Neuron (in vitro differentiated cells): ENCODE results near the gene TIRAP.
"Not testable (repeated sequence)": the region's sequence is repeated elsewhere in the genome, so short reads cannot be mapped to it uniquely, and the experiment has no call there.

Experiments
- H2AFZ ChIP-seq: one replicate; pipeline ENCODE4 v1.6.1; 2013; ENCODE audit warnings: low read depth, mild to moderate bottlenecking, inconsistent platforms, low read length, moderate library complexity
- H3K27me3 ChIP-seq: one replicate; pipeline ENCODE4 v1.6.1; 2013; ENCODE audit warnings: low read length; ENCODE audit not compliant: insufficient read depth
- H3K36me3 ChIP-seq: one replicate; pipeline ENCODE4 v1.6.1; 2013; ENCODE audit warnings: low read length; ENCODE audit not compliant: insufficient read depth
- H3K4me1 ChIP-seq: one replicate; pipeline ENCODE4 v1.6.1; 2013; ENCODE audit warnings: low read length; ENCODE audit not compliant: insufficient read depth
- H3K4me3 ChIP-seq: 2 replicates; pipeline ENCODE4 v1.5.1; 2013; ENCODE audit warnings: mild to moderate bottlenecking, low read length, moderate library complexity
- H3K9me3 ChIP-seq: one replicate; pipeline ENCODE4 v1.6.1; 2013; ENCODE audit warnings: low read length

Gene TIRAP, protein sequence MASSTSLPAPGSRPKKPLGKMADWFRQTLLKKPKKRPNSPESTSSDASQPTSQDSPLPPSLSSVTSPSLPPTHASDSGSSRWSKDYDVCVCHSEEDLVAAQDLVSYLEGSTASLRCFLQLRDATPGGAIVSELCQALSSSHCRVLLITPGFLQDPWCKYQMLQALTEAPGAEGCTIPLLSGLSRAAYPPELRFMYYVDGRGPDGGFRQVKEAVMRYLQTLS

DNA sequence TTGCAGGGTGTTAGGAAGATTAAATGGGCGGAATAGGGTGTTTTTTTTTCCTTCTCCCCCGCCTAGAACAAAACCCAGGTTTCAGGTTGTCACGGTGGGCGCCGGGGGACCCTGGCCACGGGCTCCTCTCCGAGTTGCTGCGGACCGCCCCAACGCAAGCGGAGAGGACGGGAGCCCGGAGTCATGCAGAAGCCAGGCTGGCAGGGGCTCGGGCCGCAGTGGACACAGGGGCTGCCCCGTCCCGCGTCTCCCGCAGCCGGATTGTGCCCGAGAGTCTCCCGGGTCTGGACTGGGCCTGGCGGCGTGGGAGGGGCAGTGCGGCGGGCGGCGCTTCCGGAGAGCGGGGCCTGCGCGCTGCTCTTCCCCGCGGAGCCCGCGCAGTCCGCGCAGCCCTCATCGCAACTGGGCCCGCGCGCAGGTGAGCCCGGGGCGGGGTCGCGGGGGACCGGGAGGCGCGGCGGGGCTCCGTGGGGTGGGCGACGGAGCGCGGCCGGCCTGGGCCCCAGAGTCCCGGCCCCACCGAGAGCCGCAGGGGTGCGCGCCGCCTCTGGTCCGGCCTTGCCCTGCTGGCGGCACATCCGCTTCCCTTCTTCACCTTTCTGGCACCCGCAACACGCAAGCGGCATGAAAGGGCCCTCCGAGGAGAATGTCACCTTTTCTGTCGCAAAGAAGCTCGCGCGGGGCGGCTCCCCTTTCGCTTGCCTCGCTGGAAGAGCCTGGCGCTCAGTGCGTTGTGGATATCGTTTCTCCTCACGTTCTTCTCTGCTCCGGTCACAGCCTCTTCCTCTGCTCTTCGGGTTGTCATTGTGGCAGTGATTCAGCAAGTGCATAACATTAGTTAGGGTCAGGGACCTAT is at the start of gene TIRAP:
Gene TIRAP, plus strand, starts transcription at position 358 of the 856 bp plus-strand sequence. CDS start 7,802 bp downstream, outside the sequence.
- H3K4me1 ChIP-seq: peaks cover 11% of the 10 kb centered on the region
- H3K4me3 ChIP-seq: peak within 1 kb of the TSS; percentile 91
- no peaks in the 10 kb centered on the region for H3K9me3 ChIP-seq
- peaks cover 3% of the 10 kb centered on the region for H3K36me3 ChIP-seq
- H2AFZ ChIP-seq: peak within 1 kb of the TSS; percentile 92
- no peaks in the 10 kb centered on the region for H3K27me3 ChIP-seq

DNA sequence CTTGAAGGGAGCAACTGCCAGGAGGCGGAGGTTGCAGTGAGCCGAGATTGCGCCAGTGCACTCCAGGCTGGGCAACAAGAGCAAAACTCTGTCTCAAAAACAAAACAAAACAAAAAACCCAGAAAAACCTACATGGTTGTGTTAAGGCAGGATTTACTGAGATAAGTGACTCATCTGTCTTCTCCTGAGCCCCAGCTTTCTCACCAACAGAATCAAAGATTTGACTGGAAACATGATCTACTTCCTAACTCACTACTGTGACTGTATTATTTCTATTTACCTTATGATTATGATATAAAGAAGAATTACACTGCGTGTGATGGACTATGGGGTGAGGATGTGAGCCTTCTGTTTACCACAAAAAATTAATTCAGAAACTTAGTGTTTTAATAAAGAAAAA is 49.5 kb upstream of the TIRAP start:
- H3K36me3 ChIP-seq: peaks cover 6% of the 10 kb centered on the region
- no peaks in the 10 kb centered on the region for H3K4me1 ChIP-seq
- no peak overlapping the region for H2AFZ ChIP-seq
- no peak overlapping the region for H3K4me3 ChIP-seq
- H3K27me3 ChIP-seq: no peaks in the 10 kb centered on the region
- no peaks in the 10 kb centered on the region for H3K9me3 ChIP-seq

DNA sequence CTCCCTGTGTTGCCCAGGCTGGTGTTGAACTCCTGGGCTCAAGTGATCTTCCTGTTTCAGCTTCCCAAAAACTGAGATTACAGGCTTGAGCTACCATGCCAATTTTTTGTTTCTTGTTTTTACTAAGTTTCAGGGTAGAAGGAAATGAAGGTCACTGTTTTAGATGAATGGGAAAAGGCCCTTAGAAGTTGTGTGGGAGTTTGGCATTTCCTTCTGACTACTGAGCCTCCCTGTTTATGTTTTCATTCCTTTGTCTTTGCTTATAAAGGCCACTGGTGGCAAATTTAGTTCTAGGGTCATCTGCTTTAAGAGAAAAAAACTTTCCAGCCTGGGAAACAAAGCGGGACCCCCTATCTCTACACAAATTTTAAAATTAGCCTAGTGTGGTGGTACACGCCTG is 36.3 kb upstream of the TIRAP start:
- Histone ChIP-seq H3K27me3 (no peaks in the 10 kb centered on the region), H3K9me3 (no peaks in the 10 kb centered on the region), H3K36me3 (peaks cover 23% of the 10 kb centered on the region), H2AFZ (no peak overlapping the region), H3K4me1 (no peaks in the 10 kb centered on the region), H3K4me3 (no peak overlapping the region)

DNA sequence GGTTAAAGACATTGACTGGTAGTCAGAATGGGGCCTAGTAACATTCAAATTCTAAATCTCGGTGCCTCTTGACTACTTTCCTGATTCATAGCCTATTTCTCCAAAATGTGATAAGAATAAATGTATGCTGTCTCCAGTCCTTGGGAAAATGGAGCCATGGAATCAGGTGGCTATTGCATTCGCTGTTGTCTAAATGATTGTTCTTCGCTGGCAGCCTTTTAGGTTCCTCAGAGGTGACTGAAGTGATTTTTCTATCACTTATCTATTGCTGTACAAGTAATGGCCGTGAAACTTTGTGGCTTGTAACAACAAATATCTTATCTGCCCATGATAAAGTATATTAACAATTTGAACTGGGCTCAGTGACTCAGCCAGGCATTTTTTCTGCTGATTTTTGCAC is 29.6 kb upstream of the TIRAP start:
- Histone ChIP-seq H3K9me3 (no peaks in the 10 kb centered on the region), H3K27me3 (no peaks in the 10 kb centered on the region), H3K4me3 (no peak overlapping the region), H2AFZ (no peak overlapping the region), H3K36me3 (peaks cover 47% of the 10 kb centered on the region), H3K4me1 (no peaks in the 10 kb centered on the region)

DNA sequence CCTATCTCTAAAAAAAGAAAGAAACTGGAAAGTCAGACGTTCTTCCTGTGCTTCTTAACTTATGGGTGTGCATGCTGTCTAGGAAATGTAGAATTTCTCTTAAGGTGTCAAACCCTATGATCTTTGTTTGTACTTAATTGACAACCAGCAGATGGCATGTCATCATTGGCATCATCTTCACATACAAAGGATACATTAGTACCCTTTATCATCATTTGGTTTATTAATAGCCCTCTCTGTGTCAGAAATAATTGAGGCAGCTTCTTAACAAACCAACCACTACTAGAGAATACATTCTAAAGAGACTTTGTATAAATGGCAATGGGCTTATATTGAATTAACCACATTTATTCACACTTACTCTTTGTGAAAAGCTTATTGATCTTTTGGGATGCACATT is 28.1 kb upstream of the TIRAP start:
- Histone ChIP-seq H3K27me3 (no peaks in the 10 kb centered on the region), H3K9me3 (no peaks in the 10 kb centered on the region), H2AFZ (no peak overlapping the region), H3K4me3 (no peak overlapping the region), H3K4me1 (no peaks in the 10 kb centered on the region), H3K36me3 (peaks cover 51% of the 10 kb centered on the region)

DNA sequence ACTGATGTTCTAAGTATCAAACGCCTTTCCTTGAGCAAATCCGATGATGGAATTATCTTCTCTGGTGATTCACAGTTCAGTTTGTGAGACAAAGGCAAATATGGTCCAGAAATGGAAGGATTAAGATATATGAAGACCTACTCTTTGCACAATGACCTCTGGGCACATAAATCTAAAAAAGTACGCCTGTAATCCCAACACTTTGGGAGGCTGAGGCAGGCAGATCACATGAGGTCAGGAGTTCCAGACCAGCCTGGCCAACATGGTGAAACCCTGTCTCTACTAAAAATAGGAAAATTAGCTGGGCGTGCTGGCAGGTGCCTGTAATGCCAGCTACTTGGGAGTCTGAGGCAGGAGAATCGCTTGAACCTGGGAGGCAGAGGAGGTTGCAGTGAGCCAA is 27.4 kb upstream of the TIRAP start:
- not testable (repeated sequence) for H3K9me3 ChIP-seq, H3K4me1 ChIP-seq, H3K4me3 ChIP-seq, H3K27me3 ChIP-seq, H2AFZ ChIP-seq
- H3K36me3 ChIP-seq: peaks cover 49% of the 10 kb centered on the region

DNA sequence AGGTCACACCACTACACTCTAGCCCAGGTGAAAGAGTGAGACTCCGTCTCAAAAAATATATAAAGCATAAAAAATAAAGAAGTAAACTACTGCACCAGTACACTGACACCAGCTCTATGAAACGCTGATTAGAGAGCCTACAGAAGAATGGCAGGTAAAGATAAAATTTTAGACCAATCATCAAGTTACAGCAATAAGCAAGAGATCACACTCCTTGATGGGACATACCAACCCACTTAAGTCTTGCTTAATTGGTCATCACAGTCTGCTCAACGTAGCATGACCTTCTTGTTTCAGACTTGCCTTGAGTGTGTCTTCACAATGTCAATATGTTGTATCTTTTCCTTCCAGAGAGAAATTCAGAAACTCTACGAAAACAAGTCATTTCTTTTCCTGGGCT is 26.7 kb upstream of the TIRAP start:
- H3K4me3 ChIP-seq: no peak overlapping the region
- H2AFZ ChIP-seq: no peak overlapping the region
- H3K4me1 ChIP-seq: no peaks in the 10 kb centered on the region
- no peaks in the 10 kb centered on the region for H3K27me3 ChIP-seq
- H3K36me3 ChIP-seq: peaks cover 53% of the 10 kb centered on the region
- H3K9me3 ChIP-seq: no peaks in the 10 kb centered on the region

DNA sequence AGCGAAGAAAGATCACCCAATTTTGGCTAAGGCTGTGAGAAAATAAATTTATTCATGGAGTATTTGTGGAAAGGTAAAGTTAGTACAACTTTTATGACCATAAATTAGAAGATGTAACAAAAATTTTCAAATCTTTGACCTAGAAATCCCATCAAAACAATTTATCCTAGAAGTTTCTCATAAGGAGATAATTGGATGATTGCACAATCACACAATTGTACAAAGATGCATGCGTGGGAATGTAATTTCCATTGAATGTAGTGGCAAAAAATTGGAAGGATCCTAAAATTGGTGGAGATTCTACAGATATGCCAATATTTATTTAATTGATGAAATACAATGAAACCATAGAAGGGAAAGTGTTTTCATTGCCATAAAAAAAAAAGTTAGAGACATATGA is 25.7 kb upstream of the TIRAP start:
- H3K4me1 ChIP-seq: no peaks in the 10 kb centered on the region
- no peak overlapping the region for H2AFZ ChIP-seq
- H3K4me3 ChIP-seq: no peak overlapping the region
- no peaks in the 10 kb centered on the region for H3K27me3 ChIP-seq
- H3K9me3 ChIP-seq: no peaks in the 10 kb centered on the region
- peaks cover 60% of the 10 kb centered on the region for H3K36me3 ChIP-seq

DNA sequence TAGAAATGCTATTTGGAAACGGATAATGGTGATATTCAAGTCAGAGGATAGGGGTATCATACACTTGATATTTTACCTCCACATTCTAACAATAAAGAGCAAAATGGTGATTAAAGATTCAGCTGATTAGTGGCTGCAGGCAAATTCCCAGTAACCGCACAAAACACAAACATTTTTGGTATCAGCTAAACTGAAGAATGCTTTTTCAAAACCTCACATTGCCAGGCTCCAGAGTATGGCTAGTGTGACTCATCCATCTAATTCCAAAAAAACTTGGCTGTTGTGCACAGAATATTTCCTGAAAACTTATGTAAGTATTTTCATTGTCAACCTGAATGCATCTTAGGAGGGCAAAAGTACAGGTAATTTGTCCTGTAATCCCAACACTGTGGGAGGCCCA is 25.1 kb upstream of the TIRAP start:
- H3K4me3 ChIP-seq: no peak overlapping the region
- peaks cover 64% of the 10 kb centered on the region for H3K36me3 ChIP-seq
- H3K4me1 ChIP-seq: no peaks in the 10 kb centered on the region
- no peaks in the 10 kb centered on the region for H3K9me3 ChIP-seq
- no peak overlapping the region for H2AFZ ChIP-seq
- H3K27me3 ChIP-seq: no peaks in the 10 kb centered on the region

DNA sequence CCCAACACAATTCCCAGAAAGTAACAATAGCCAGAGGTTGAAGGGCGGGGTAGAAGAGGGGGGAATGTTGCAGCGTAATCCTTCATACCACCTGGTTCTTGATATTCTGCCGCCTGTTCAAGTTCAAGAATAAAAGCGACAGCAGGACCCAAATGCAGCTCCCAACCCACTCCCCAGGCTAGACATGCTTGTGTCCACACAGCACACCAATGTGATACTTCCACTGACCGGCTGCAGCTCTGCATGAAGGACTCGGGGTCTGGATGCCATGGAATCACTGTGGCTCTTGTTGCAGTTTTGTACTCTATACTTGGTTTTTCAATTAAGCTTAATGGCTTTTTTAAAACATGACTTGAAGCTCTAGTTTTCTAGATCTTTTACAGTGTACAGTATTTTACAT is 20.7 kb upstream of the TIRAP start:
- H3K27me3 ChIP-seq: no peaks in the 10 kb centered on the region
- no peaks in the 10 kb centered on the region for H3K4me1 ChIP-seq
- H3K36me3 ChIP-seq: peaks cover 79% of the 10 kb centered on the region
- H2AFZ ChIP-seq: no peak overlapping the region
- H3K4me3 ChIP-seq: no peak overlapping the region
- H3K9me3 ChIP-seq: no peaks in the 10 kb centered on the region

DNA sequence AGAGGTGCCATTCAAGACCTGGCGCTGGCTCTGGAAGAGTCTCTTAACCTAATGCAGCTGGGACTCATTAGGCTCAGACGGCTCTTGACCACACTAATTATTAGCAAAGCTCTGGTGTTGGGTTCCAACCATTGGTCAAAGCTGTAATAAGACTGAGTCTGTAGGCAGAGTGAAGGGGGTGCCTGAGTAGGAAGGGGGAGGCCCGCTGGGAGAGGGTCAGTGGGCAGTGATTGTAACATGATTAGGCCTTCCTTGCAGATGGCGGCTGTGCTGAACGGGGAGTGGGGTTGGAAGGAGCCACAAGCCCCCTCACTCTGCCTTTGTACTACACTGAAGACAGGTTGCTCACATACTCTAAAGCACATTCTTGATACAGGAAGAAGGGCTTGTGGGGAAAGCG is 19.4 kb upstream of the TIRAP start:
- Histone ChIP-seq H3K36me3 (peaks cover 74% of the 10 kb centered on the region), H3K27me3 (no peaks in the 10 kb centered on the region), H3K4me1 (peaks cover 10% of the 10 kb centered on the region), H3K9me3 (no peaks in the 10 kb centered on the region), H2AFZ (no peak overlapping the region), H3K4me3 (no peak overlapping the region)

DNA sequence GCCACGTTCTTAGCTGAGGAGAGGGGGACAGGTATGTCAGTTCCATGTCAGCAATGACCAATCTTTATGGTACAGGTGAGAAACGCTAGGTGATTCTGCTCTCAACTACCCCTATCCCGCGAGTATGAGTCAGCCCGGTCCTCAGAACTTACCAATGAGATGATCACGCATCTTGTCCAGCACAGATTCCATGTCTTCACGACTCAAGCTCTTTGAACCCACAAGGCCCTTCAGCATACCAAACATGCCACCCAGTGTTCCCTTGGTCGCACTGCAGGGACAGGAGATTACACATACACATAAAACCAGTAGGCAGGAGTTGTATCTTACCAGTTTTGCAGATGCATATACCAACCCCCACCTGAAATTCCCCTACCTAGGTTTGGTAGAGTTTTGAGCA is 17.1 kb upstream of the TIRAP start:
- no peaks in the 10 kb centered on the region for H3K9me3 ChIP-seq
- no peak overlapping the region for H3K4me3 ChIP-seq
- no peaks in the 10 kb centered on the region for H3K27me3 ChIP-seq
- H3K36me3 ChIP-seq: peaks cover 68% of the 10 kb centered on the region
- H2AFZ ChIP-seq: no peak overlapping the region
- H3K4me1 ChIP-seq: peaks cover 16% of the 10 kb centered on the region

DNA sequence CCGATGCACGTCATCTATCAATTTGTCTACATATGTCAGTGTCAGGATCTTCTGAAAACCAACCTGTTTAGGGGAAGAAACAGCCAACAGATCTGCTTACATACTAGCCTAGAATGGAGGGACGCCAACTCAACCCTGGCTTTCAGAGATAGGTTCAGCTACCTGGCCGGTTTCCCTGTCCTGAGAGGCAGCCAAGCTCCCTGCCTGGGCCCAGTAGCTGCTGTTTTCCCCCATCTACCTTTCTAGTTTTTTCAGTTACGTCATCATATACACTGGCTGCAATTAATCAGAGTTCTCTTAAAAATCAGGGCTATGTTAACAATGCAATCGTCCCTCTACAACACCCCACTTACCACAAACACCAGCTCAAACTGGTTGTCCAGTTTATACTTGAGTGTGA is 15.2 kb upstream of the TIRAP start:
- H3K27me3 ChIP-seq: no peaks in the 10 kb centered on the region
- H2AFZ ChIP-seq: no peak overlapping the region
- peaks cover 16% of the 10 kb centered on the region for H3K4me1 ChIP-seq
- no peaks in the 10 kb centered on the region for H3K9me3 ChIP-seq
- peak overlapping the region; percentile 76 for H3K4me3 ChIP-seq
- H3K36me3 ChIP-seq: peaks cover 58% of the 10 kb centered on the region
